22Rv1 (cell line): ENCODE results near the gene RALGPS1.

ENCODE experiments used
- CTCF ChIP-seq: fragments of 450-650 bp; IDR thresholded peaks from 2 replicates; pipeline ENCODE4 v1.5.1; 2017; ENCODE audit warnings: mild to moderate bottlenecking
- ZFX ChIP-seq: fragments of 450-650 bp; IDR thresholded peaks from 2 replicates; pipeline ENCODE4 v1.6.1; 2017; ENCODE audit warnings: antibody characterized with exemption, borderline replicate concordance

GRCh38 chr9:127188396-127188795 is 273.8 kb downstream of the RALGPS1 start:
- TF ChIP-seq CTCF (no peak), ZFX (no peak)
